Measurements from ENCODE around the gene GPD1.

GRCh38 chr12:50058743-50059312 is 45.0 kb upstream of the GPD1 start:
- TF ChIP-seq CTCF (IDR thresholded peaks at IDR 0.05; ENCODE audit: low read depth, low read length) (no peak), POLR2A (IDR thresholded peaks at IDR 0.05; ENCODE audit: extremely low read depth, insufficient read length) (no peak), MAX (IDR thresholded peaks at IDR 0.05; ENCODE audit: low read depth, low read length) (no peak)

All from NB4 (cell line).